Activated naive CD8-positive, alpha-beta T cell treated with anti-CD3 and anti-CD28 coated beads, Interleukin-2, amount 50 U/mL, for 24 hours (primary cell): ENCODE results near the gene RAC3.

Experiments used
- ATAC-seq: fragments of 150-1000 bp; cut with Tn5 transposase; one replicate; pipeline ENCODE4 v1.10.0; 2021
- DNase-seq: peaks from one replicate; pipeline ENCODE4 v3.0.0; 2021
- H3K27ac Mint-ChIP-seq: one replicate; pipeline ENCODE4 v1.8.0; 2021; ENCODE audit warnings: mild to moderate bottlenecking, mixed read lengths
- H3K27me3 Mint-ChIP-seq: one replicate; pipeline ENCODE4 v1.8.0; 2021; ENCODE audit warnings: mixed read lengths
- H3K36me3 Mint-ChIP-seq: one replicate; pipeline ENCODE4 v1.8.0; 2021; ENCODE audit warnings: low read depth, mixed read lengths
- H3K4me1 Mint-ChIP-seq: one replicate; pipeline ENCODE4 v1.8.0; 2021; ENCODE audit warnings: mixed read lengths
- H3K4me3 Mint-ChIP-seq: one replicate; pipeline ENCODE4 v1.8.0; 2021; ENCODE audit warnings: mild to moderate bottlenecking, moderate library complexity, mixed read lengths
- H3K9me3 Mint-ChIP-seq: one replicate; pipeline ENCODE4 v1.8.0; 2021; ENCODE audit warnings: mixed read lengths

RAC3 gene

GRCh38 chr17:82080048-82080788 is 48.7 kb downstream of the RAC3 start:
- ATAC-seq (no peak), DNase-seq (no peak)
- Mint-ChIP-seq H3K27me3 (no peaks in the 10 kb centered on the region), H3K9me3 (no peaks in the 10 kb centered on the region), H3K27ac (no peak overlapping the region), H3K4me1 (no peaks in the 10 kb centered on the region), H3K4me3 (no peak overlapping the region), H3K36me3 (peaks cover 16% of the 10 kb centered on the region)

DNA sequence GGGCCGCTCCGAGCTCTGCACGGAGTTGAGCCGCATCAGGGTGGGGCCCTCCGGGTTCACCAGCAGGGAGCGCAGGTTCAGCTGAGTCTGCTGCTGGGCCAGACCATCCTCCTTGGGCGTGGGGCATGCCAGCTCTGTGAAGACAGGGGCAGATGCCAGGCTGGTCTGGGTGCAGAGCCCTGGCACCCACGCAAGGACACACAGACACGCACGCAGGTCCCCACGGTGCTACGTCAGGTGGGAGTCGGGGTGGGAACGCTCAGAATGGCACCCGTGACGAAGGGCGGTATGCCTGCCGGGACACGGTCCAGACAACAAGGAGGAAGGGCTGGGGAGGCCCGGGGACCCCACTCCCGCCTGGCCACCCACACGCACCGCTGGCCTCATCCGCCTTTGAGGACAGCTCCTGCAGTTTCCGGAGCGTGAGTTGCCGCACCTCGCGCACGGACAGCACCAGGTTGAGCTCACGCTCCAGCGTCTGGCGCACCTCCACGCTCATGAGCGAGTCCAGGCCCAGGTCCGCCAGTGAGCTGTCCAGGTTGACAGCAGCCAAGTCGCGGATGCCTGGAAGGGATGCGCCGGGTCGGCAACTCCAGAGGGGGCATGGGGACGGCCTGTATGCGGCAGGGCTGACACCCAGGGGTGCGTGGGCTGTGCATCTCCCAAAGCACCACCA is 49.4 kb downstream of the RAC3 start:
- Mint-ChIP-seq H3K27me3 (no peaks in the 10 kb centered on the region), H3K4me1 (no peaks in the 10 kb centered on the region), H3K9me3 (no peaks in the 10 kb centered on the region), H3K4me3 (no peak overlapping the region), H3K36me3 (peaks cover 16% of the 10 kb centered on the region), H3K27ac (no peak overlapping the region)
- ATAC-seq (no peak), DNase-seq (no peak)

DNA sequence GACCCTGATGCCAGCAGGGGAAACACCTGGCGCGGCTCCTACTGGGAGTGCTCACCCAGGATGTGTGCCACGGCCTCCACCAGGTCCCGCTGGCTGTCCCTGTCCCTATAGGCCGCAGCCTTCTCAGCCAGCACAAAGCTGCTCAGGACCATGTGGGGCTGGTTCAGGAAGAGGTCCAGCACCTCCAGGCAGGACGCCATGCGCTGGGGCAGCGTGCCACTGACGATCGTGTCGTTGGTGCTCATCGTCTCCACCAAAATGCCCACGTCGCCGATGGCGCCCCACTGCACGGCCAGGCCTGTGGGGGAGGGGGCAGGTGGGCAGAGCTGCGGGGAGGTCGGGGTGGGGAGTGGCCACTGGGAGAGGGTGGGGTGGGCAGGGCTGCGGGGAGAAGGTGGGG is 50.1 kb downstream of the RAC3 start:
- H3K4me3 Mint-ChIP-seq: no peak overlapping the region
- no peak for DNase-seq
- no peaks in the 10 kb centered on the region for H3K27me3 Mint-ChIP-seq
- H3K9me3 Mint-ChIP-seq: no peaks in the 10 kb centered on the region
- H3K36me3 Mint-ChIP-seq: peaks cover 16% of the 10 kb centered on the region
- H3K27ac Mint-ChIP-seq: no peak overlapping the region
- H3K4me1 Mint-ChIP-seq: no peaks in the 10 kb centered on the region
- ATAC-seq: no peak

- Mint-ChIP-seq H3K27me3 (no peaks in the 10 kb centered on the region), H3K27ac (no peak overlapping the region), H3K36me3 (peaks cover 16% of the 10 kb centered on the region), H3K4me1 (no peaks in the 10 kb centered on the region), H3K4me3 (no peak overlapping the region), H3K9me3 (no peaks in the 10 kb centered on the region)
- DNase-seq (no peak), ATAC-seq (no peak)
Observed at GRCh38 chr17:82081966-82082365, 50.5 kb downstream of the RAC3 start.

- Mint-ChIP-seq H3K27me3 (no peaks in the 10 kb centered on the region), H3K27ac (no peak overlapping the region), H3K9me3 (no peaks in the 10 kb centered on the region), H3K4me3 (no peak overlapping the region), H3K36me3 (peaks cover 16% of the 10 kb centered on the region), H3K4me1 (no peaks in the 10 kb centered on the region)
- ATAC-seq (no peak), DNase-seq (no peak)
Observed at GRCh38 chr17:82082456-82082855, 51.0 kb downstream of the RAC3 start.

DNA sequence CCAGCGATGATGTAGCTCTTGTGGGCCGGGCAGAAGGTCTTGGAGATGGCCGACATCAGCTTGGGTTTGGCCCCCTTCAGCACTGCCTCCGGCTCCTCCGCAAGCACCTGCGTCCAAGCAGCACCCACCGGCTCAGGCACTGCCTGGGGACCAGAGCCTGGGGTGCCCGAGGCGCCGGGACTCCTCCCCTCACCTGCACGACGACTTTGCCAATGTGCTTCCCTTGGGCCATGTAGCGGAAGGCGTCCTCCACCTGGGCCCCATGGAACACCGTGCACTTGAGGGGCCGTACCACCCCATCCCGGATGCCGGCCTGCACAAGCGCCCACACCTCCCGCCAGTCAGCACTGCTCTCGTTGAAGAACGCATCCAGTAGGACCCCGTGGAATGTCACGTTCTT is 51.5 kb downstream of the RAC3 start:
- Mint-ChIP-seq H3K4me3 (no peak overlapping the region), H3K36me3 (peaks cover 15% of the 10 kb centered on the region), H3K27ac (no peak overlapping the region), H3K4me1 (no peaks in the 10 kb centered on the region), H3K9me3 (no peaks in the 10 kb centered on the region), H3K27me3 (no peaks in the 10 kb centered on the region)
- no peak for DNase-seq
- ATAC-seq: no peak
